Measurements from ENCODE around the gene CNOT11. TPM values are rescaled to one million over a fixed set of nuclear protein-coding genes. Genes with fewer than 3 reads are reported as not detected.
A peak's percentile ranks its signal among the peaks of the same experiment; 100 is the strongest.

CNOT11 gene
- total RNA-seq, 1 experiment from 2014 or later = 60.6 TPM

DNA sequence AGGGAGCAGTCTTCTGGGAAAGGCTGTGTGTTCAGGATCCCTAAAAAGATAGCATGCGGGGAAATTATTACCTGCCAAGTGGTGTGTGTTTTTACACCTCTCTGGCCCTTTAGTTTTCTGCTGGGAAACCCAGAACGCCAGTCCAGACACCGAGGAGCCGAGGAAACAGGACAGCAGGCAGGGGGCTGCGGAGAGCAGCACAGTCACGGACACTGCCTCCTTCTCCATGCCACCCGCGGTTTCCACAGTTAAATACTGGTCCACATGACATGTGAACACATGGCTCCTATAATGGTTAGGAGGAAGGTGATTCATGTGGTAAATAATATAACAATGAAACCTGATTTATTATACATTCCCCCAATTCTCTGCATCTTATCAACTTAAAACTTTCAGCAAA lies 20.4 kb downstream of the CNOT11 start:
- intact Hi-C loops (cut with micrococcal nuclease; ENCODE audit: unreplicated experiment) = no loop called here
- peaks cover 79% of the 10 kb centered on the region for H3F3A ChIP-seq (ENCODE audit: insufficient read depth, low read depth)
- no peak for DNase-seq
- no peaks in the 10 kb centered on the region for H3K27me3 ChIP-seq (ENCODE audit: insufficient read depth, low read depth)
- POLR2A ChIA-PET (ENCODE audit: unreplicated experiment) = no interaction called here
- H4K20me1 ChIP-seq (ENCODE audit: insufficient read depth) = peaks cover 22% of the 10 kb centered on the region
- H3K4me3 ChIP-seq = no peak overlapping the region
- peaks cover 14% of the 10 kb centered on the region for H3K79me2 ChIP-seq (ENCODE audit: low read depth)
- H3K4me2 ChIP-seq = no peak overlapping the region
- no peak for TF ChIP-seq CTCF (conservative IDR thresholded peaks at IDR 0.05)
- no peak for TF ChIP-seq EZH2 (IDR thresholded peaks at IDR 0.05; ENCODE audit: low read depth)
- no peaks in the 10 kb centered on the region for H3K9me2 ChIP-seq (ENCODE audit: insufficient read depth)
- CTCF ChIA-PET = no interaction called here
- no peak overlapping the region for H3K27ac ChIP-seq
- no peak overlapping the region for H2AFZ ChIP-seq
- BruUV-seq (replicated peaks) = no TSS peak
- H3K36me3 ChIP-seq (ENCODE audit: low read depth) = peaks cover 42% of the 10 kb centered on the region
- H3K9me3 ChIP-seq (ENCODE audit: insufficient read depth, low read depth) = no peaks in the 10 kb centered on the region
- no peaks in the 10 kb centered on the region for H3K4me1 ChIP-seq (replicated peaks; ENCODE audit: insufficient read depth)

DNA sequence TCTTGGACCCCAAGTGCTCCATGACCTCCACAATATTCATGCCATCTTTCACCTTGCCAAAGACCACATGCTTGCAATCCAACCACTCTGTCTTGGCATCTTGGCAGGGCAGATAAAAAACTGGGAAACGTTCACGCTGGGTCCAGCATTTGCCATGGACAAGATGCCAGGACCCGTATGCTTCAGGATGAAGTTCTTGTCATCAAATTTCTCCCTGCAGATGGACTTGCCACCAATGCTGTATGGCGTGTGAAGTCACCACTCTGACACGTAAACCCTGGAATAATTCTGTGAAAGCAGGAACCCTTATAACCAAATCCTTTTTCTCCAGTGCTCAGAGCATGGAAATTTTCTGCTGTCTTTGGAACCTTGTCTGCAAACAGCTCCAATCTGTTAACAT lies 21.5 kb downstream of the CNOT11 start:
- CTCF ChIA-PET = interaction anchor here (0.6 kb wide), 1 partner anchor 580 kb away, joined by 3 read pairs; no protein-coding TSS in a partner anchor

GRCh38 chr2:101277111-101277510 lies 24.4 kb downstream of the CNOT11 start:
- Histone ChIP-seq H3K36me3 (ENCODE audit: low read depth) (peaks cover 46% of the 10 kb centered on the region), H3K27me3 (ENCODE audit: insufficient read depth, low read depth) (no peaks in the 10 kb centered on the region), H3K9me3 (ENCODE audit: insufficient read depth, low read depth) (no peaks in the 10 kb centered on the region), H3K4me3 (no peak overlapping the region), H4K20me1 (ENCODE audit: insufficient read depth) (peaks cover 20% of the 10 kb centered on the region; the same call in 1 of the 2 replicates), H2AFZ (no peak overlapping the region), H3K4me1 (replicated peaks; ENCODE audit: insufficient read depth) (no peaks in the 10 kb centered on the region), H3K27ac (no peak overlapping the region), H3F3A (ENCODE audit: insufficient read depth, low read depth) (peaks cover 64% of the 10 kb centered on the region), H3K4me2 (no peak overlapping the region), H3K79me2 (ENCODE audit: low read depth) (peaks cover 19% of the 10 kb centered on the region), H3K9me2 (ENCODE audit: insufficient read depth) (no peaks in the 10 kb centered on the region)
- intact Hi-C loops (cut with micrococcal nuclease; ENCODE audit: unreplicated experiment) = no loop called here
- DNase-seq = peak in 1 of 2 experiments; percentile 50
- ChIA-PET CTCF (no interaction called here), POLR2A (ENCODE audit: unreplicated experiment) (no interaction called here)
- no TSS peak for BruUV-seq (replicated peaks)
- TF ChIP-seq CTCF (conservative IDR thresholded peaks at IDR 0.05) (no peak; the same call in 1 of the 2 replicates), EZH2 (IDR thresholded peaks at IDR 0.05; ENCODE audit: low read depth) (no peak)

More for the DNA sequence above, 21.5 kb downstream of the CNOT11 start:
- H3K27ac ChIP-seq = no peak overlapping the region
- DNase-seq = no peak
- H3K9me2 ChIP-seq (ENCODE audit: insufficient read depth) = no peaks in the 10 kb centered on the region
- BruUV-seq (replicated peaks) = no TSS peak
- H3K27me3 ChIP-seq (ENCODE audit: insufficient read depth, low read depth) = no peaks in the 10 kb centered on the region
- POLR2A ChIA-PET (ENCODE audit: unreplicated experiment) = no interaction called here
- no peak for TF ChIP-seq EZH2 (IDR thresholded peaks at IDR 0.05; ENCODE audit: low read depth)
- no peak for TF ChIP-seq CTCF (conservative IDR thresholded peaks at IDR 0.05)
- H3K9me3 ChIP-seq (ENCODE audit: insufficient read depth, low read depth) = no peaks in the 10 kb centered on the region
- intact Hi-C loops (cut with micrococcal nuclease; ENCODE audit: unreplicated experiment) = no loop called here
- peaks cover 15% of the 10 kb centered on the region for H3K79me2 ChIP-seq (ENCODE audit: low read depth)
- no peak overlapping the region for H3K4me2 ChIP-seq
- peaks cover 22% of the 10 kb centered on the region for H4K20me1 ChIP-seq (ENCODE audit: insufficient read depth)
- H3K4me3 ChIP-seq = no peak overlapping the region
- H2AFZ ChIP-seq = no peak overlapping the region
- H3F3A ChIP-seq (ENCODE audit: insufficient read depth, low read depth) = peaks cover 77% of the 10 kb centered on the region
- H3K36me3 ChIP-seq (ENCODE audit: low read depth) = peaks cover 43% of the 10 kb centered on the region
- no peaks in the 10 kb centered on the region for H3K4me1 ChIP-seq (replicated peaks; ENCODE audit: insufficient read depth)
